Right ventricle myocardium superior (tissue), 1 donor: Measurements from ENCODE around the gene VAT1. TPM values are rescaled to one million over a fixed set of nuclear protein-coding genes. Genes with fewer than 3 reads are reported as not detected.
A peak's percentile ranks its signal among the peaks of the same experiment; 100 is the strongest.

Experiments used
- ATAC-seq: fragments of 200-7000 bp; cut with Tn5 transposase; one replicate; pipeline ENCODE4 v1.9.1; 2020; ENCODE audit warnings: mild to moderate bottlenecking; ENCODE audit not compliant: poor library complexity
- DNase-seq: peaks from one replicate; pipeline ENCODE4 v3.0.0-alpha.2; 2020
- intact Hi-C: fragments of 100-400 bp; cut with DNase I; formaldehyde crosslinking; loops from one replicate; pipeline ENCODE4 v1.11.2; 2022
- total RNA-seq: library from RNA; stranded (reverse); fragmentation: NEBNext Ultra II Directional; extraction: Animal tissue kit (Norgen Biotek cat#: 25700); gene quantifications from one replicate; pipeline ENCODE4 v1.2.1, GENCODE V29; 2021
- donor health status: DM: no; HTN: yes; CAD: no; lungs with severe emphysema.

VAT1 gene
- total RNA-seq, 1 donor from 2014 or later = 89.7 TPM

DNA sequence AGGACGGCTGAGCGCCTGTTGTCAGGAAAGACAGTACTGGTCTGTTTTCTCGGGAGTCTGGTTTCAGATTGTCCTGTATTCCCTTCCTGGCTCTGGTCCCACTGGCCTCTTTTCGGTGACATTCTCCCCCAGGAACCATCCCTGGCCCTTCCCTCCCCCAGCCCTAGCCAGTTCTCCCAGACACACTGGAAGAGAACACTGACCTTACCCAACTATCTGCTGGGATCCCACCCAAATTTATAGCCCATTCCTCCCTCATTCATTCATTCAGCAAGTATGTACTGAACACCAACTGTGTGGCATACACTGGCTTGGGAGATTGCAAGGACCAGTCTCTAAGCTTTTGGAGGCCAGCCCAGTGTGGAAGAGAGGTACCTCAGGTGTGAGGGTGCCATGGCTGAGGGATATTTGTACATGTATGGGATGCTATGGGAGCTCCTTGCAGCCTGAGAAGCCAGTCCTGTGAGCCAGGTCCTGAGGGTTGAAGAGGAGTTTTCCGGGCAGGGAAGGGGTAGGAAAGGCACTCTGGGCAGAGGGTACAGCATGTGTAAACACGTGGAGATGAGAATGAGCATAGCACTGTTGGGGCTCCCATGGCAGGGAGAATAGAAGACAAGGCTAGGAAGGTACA is 8.1 kb upstream of the VAT1 start:
- intact Hi-C loops = no loop called here
- ATAC-seq = peak; percentile 10
- no peak for DNase-seq

DNA sequence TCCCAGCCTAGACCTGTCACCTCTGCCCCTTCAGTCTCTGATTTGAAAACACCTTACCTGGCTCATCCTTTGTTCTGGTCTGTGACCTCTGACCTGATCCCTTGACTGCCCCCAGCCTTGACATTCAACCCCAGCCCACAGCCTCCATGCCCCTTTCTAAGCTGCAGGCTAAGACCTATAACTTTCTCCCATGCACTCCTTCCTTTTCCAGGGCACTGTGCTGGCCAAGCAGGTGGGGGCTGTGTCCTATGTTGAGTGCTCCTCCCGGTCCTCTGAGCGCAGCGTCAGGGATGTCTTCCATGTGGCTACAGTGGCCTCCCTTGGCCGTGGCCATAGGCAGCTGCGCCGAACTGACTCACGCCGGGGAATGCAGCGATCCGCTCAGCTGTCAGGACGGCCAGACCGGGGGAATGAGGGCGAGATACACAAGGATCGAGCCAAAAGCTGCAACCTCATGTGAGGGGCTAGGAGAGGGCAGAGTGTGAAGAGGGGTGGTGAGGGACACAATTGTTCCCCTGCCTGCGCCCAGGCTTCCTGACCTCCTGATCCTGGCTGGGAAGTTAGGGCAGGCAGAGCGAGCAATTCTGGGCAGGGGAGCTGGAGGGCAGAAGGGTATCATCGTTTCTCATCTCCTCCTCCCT is 6.2 kb upstream of the VAT1 start:
- intact Hi-C loops = loop anchor here (10.0 kb wide), 1 partner anchor 96 kb away; the partner anchor contains the start of gene BRCA1
- DNase-seq (no peak), ATAC-seq (no peak)

DNA sequence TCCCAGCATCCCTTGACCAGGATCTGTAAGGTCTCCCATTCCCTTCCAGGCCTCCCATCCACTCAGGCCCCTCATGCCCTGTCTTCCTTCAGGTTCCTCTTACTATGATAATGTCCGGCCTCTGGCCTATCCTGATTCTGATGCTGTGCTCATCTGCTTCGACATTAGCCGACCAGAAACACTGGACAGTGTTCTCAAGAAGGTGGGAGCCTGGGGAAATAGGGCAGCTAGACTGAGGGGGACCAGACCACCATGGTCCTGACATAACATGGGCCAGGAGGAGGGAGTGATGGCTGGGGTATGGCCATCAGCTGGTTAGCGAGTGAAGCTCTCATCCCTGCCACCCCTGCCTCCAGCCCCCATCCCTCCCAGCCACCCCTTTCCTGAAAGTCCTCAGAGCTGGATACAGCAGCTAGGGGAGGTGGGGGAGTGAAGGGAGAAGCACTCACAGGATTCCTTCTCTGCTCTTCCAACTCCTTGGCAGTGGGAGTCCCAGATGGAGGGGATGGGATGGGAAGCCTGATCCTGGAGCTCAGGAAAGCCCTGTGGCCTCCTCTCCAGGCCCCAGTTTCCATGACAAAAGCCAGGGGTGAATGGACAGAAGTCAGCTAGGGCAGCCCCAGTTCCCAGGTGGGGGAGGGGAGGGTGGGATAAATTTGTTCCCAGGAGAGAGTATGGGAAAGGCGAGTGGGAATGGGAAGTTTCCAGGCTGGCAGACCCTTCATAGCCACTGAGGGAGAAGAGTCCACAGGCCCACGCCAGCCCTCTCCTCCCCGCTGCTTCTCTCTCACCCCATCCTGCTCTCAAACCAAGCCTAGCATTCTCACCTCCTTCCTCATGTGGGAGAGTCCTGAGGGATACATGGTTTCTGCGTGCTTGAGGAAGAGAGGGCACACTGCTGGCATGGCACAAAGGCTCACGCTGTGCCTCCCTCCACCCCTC is 5.2 kb upstream of the VAT1 start:
- ATAC-seq (no peak), DNase-seq (no peak)
- intact Hi-C loops = loop anchor here (10.0 kb wide), 1 partner anchor 97 kb away; the partner anchor contains the start of gene BRCA1

DNA sequence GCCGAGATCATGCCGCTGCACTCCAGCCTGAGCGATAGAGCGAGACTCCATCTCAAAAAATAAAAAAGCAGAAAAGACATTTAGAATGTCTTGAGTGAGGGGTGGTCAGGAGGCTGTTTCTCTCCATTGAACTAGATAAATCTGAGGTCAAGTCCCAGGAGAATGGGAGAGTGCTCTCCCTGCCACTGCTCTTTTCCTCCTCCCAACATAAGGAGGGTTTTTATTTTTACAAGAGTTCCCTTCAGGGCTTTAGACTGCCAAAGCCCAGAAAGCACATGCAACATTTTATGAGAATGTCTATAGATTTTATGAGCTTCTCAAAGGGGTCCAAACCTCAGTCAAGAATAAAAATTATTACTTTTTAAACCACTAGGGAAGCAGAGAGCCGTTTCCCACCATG is 4.4 kb upstream of the VAT1 start:
- DNase-seq = no peak
- intact Hi-C loops = loop anchor here (10.0 kb wide), 1 partner anchor 98 kb away; the partner anchor contains the start of gene BRCA1

DNA sequence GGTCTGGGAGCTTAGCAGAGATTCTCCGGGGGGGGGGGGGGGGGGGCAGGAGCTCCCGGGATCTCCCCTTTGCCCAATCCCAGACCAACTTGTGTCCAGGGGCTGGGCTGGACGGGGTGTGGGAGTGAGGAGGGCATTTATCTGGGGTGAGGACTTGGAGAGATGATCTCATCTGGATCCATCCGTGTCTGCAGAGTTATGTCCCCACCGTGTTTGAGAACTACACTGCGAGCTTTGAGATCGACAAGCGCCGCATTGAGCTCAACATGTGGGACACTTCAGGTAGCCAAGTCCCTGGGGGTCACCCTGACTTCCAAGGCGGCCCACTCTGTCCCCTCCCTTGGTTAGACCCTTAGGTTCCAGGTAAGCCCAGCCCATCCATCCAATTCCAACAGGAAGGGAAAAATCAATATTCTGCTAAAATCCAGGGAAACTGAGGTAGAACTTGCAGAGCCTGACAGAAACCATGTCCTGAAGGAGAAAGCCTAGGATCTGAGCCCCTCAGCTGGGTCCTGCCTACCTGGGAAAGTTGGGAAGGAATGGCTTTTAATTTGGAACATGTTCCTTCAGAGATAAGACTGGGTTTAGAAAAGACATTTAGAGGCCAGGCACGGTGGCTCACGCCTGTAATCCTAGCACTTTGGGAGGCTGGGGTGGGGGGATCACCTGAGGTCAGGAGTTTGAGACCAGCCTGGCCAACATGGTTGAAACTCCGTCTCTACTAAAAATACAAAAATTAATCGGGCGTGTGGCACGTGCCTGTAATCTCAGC is 3.8 kb upstream of the VAT1 start:
- ATAC-seq = no peak
- intact Hi-C loops = loop anchor here (10.0 kb wide), 1 partner anchor 99 kb away; the partner anchor contains the start of gene BRCA1
- DNase-seq = no peak

More for the DNA sequence above, 4.4 kb upstream of the VAT1 start:
- ATAC-seq = no peak

DNA sequence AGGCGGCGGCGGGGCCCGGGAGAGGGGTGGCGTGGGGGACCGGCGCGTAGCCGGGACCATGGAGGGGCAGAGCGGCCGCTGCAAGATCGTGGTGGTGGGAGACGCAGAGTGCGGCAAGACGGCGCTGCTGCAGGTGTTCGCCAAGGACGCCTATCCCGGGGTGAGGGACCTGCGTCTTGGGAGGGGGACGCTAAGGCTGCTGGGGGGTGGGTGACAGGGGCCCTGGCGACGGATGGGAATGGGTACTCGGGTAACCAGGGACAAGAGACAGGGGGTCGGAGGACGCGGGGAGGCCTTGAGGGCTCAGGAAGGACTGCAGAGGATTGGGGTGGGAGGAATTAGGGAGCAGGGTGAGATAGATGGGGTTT is 3.1 kb upstream of the VAT1 start:
- ATAC-seq (no peak), DNase-seq (no peak)
- intact Hi-C loops = loop anchor here (10.0 kb wide), 1 partner anchor 100 kb away; the partner anchor contains the start of gene BRCA1

DNA sequence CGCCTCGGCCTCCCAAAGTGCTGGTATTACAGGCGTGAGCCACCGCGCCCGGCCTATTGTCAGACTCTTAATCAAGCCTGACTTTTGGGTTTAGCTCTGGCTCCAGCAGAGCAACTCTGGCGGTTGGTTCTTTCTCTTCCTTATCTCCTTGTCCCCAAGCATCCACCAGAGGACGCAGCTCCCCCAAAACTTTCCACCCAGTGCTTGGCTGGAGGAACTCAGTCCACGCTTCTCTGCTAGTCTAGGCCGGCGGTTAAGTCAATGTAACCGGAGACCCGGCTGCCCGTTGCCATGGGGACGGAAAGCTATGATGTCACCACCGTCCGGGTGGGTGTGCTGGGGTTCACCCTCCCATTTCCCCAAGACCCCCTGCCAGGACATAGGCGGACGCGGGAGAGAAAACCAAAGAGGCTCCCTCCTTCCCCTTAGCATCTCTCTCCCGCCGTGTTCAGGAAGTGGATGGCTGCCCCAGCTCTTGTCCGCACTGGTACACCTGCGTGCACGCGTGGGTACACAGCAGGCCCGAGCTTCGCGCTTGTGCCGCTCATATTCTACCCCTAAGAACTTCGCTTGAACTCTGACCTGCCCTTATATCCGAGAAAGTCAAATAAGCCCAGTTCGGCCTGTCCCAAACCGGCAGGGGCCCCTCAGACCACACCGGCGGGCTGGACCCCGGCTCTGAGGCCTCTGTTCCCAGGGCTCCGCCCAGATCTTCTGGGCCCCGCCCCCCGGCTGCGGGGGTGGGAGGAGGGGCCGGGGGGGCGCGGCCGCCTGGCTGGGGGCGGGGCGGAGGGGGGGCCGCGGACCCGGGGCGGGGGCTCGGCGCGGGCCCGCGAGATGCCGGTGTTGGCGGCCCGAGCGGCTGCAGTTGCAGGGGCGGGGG is 2.5 kb upstream of the VAT1 start, which contains the start of gene RND2:
Gene RND2 (plus strand): TSS at position 825 of the 883 bp plus-strand sequence. CDS start 117 bp downstream, outside the sequence.
- ATAC-seq = peak; percentile 71
- DNase-seq = peak; percentile 90
- intact Hi-C loops = loop anchor here (10.0 kb wide), 1 partner anchor 100 kb away; the partner anchor contains the start of gene BRCA1

DNA sequence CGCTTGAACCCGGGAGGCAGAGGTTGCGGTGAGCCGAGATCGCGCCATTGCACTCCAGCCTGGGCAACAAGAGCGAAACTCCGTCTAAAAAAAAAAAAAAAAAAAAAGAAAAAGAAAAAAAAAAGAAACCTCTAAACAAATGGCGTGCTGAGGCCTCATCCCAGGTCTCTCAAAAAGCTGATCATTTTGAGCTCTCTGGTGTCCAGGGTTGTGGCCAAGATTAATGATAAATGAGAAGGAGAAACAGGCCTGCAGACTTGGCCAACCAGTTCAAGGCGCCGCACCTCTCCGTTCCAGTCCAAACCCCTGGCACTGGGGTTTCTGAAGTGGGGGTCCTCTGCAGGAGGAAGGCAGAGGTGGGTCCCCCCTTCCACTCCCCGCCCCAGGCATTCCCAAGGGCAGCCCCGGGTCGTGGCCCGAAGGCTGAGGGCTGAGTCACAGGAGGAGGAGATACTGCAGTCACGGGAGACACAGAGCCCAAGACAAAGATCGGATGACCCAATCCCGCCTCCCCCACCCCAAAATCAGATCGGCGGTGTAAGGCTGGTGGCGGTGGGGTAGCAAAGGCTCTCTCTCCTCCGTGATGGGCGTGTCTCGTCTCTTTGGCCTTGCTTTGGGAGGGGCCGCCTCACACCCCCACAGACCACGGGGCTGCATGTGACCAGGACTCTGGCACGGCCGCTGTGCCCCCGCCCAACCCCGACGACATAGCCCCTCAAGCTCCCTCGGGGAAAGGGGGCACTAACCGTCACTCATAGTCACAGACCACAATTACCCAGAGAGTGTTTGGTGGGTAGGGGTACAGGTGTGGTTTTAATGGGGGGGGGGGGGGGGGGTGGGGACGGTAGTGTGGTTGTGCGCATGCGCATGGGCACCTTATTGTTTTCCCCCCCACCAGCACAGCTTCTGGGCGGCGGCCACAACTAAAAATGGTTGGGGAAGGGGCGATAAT is 1.1 kb downstream of the VAT1 start:
- ATAC-seq (peak; percentile 34), DNase-seq (peak; percentile 80)
- intact Hi-C loops = loop anchor here (10.0 kb wide), 1 partner anchor 104 kb away; the partner anchor contains the start of gene BRCA1

DNA sequence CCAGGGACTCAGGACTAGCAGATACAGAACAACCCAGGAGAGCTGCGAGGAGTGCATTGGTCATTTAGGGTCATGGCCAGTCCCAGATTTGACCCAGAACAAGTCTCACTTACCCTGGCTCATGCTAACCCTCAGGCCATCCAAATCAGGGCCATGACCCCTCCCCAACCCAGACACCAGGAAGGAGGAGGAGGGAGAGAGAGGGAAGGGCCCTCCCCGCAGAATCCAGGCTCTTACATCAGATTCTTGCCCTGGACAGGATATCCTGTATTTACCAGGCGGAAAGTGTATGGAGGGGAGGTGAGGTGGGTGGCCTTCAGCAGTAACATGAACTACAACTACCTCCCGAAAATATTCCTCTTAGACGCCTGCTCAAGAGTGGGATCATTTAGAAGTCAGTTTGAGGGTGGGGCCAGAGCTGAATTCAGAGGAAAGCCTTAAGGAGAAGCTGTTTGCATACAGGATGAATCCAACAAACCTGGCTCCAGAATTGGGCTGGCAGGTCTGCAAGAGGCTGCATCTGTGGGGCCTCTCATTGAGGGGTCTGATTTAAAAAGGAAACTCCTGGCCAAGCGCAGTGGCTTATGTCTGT is 2.1 kb downstream of the VAT1 start:
- intact Hi-C loops = loop anchor here (10.0 kb wide), 1 partner anchor 105 kb away; the partner anchor contains the start of gene BRCA1
- no peak for ATAC-seq
- DNase-seq = no peak

DNA sequence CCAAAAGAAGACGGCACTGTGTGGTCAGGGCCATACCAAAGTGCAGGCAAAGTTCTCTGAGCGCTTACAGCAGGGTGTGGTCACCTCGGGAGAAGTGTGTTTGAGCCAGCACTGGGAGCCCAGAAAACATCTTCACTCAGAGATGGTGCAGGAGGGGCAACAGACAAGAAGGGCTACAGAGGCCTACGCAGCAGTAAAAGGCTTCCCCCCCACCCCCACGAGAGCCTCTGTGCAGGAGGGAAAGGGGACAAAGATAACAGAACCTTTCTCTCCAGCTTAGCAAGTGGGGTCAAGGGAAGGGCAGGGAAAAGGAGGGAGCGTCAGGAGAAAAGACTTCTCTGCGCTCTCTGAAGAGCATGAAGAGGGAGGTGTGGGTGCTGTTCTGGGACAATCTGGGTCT is 2.8 kb downstream of the VAT1 start:
- DNase-seq = no peak
- no peak for ATAC-seq
- intact Hi-C loops = no loop called here

DNA sequence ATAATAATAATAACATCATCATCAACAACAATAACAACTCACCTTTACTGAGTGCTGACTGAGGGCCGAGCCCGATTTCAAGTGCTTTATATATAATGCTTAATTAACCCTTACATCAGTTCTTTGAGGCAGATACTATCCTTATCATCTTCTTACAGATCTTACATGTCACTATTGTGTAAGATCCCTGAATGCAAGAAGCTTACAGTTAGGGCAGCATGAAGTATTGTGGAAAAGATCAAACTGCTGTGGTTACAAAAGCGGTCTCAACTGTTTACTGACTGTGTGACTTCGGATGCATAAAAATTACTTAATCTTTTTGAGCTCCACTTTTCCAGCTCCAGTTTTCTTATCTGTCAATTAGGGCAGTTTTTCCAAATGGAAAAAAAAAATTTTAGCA is 3.3 kb downstream of the VAT1 start:
- no peak for ATAC-seq
- intact Hi-C loops = no loop called here
- no peak for DNase-seq

DNA sequence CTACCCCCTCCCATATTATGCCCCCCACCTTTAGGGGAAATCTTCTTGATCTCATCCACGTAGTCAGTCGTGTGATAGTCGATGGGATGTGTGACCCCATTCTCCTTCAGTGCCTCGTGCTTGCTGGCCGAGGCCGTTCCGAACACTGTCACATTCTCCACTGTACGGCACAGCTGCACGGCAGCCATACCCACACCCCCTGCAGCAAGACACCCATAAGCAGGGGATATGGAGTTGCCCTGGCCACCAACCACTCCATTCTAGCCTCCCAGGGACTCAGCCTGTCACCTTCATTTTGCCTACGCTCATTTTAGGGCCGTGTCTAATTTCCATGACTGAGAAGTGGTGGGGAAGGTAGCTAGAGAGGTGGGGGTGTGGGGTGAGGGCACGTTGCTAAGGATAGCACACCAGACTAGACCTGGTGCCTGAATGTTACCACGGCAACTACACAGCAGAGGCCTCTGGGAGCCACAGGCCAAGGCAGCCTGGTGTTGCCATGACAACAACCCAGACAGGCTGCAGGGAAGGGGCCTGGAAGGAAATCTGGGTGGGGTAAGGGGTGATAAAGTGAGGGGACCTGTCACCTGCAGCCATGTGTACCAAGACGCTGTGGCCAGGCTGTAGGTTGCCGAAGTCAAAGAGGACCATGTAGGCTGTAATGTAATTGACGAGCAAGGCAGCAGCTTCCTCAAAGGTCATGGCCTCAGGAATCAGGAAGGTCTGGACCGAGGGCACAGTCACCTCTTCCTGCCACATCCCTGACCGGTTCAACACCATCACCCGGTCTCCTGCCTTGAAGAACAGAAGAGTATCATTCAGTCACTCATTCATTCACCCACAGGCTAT is 4.0 kb downstream of the VAT1 start:
- no peak for ATAC-seq

DNA sequence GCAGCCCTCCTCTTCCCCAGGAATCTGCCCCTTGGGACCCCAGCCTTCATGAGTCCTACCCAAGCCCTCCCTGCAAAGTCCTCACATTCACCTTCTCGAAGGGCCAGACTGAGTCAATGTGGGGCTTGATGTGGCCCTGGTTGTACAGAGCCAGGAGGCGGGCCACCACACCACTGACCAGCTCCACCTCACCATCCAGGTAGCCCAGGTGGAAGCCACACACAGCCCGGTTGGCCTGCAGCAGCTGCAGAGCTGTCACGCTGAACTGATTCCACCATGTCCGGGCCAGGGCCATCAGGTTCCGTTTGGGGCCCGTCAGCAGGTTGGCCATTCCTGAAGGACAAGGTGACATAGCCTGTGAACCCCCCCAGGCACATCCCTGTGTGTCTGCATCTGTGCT is 6.0 kb downstream of the VAT1 start:
- intact Hi-C loops = no loop called here
- ATAC-seq = no peak
- DNase-seq = no peak

More for the DNA sequence above, 4.0 kb downstream of the VAT1 start:
- intact Hi-C loops = no loop called here
- DNase-seq = no peak

DNA sequence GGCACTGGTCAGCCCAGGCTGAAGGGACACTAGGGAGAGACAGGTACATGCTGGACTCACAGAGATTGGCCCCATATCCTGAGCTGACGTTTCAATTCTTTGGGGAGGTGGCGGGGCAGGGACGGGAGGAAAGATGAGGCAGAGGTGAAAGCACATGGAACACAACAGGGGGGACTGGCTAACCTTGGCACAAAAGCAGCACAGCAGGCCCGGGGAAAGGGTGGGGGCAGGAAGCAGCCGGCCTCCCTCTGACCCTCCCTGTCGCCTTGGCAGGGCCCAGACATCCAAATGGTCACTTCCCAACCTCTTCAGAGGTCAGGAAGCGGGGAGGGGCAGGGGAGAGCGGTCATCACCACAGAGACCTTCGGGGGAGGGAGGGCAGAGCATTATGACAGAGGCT is 6.6 kb downstream of the VAT1 start:
- ATAC-seq = peak; percentile 36
- DNase-seq = peak; percentile 80
- intact Hi-C loops = no loop called here
